Measurements from ENCODE around the gene CPNE2.

The CPNE2 gene

GRCh38 chr16:57147381-57148221 lies 55.2 kb downstream of the CPNE2 start:
- no peak for DNase-seq

- no peak for DNase-seq
Observed at GRCh38 chr16:57148481-57148880, 56.1 kb downstream of the CPNE2 start.

GRCh38 chr16:57149391-57149790 lies 57.0 kb downstream of the CPNE2 start:
- no peak for DNase-seq

- DNase-seq, result no peak
Observed at GRCh38 chr16:57150682-57151330, 58.4 kb downstream of the CPNE2 start.

- no peak for DNase-seq
Observed at GRCh38 chr16:57151369-57151768, 59.0 kb downstream of the CPNE2 start.

- DNase-seq, result no peak
Observed at GRCh38 chr16:57152096-57153093, 60.0 kb downstream of the CPNE2 start.

- DNase-seq, result no peak
Observed at GRCh38 chr16:57153841-57154240, 61.5 kb downstream of the CPNE2 start.

- no peak for DNase-seq
Observed at GRCh38 chr16:57155702-57156350, 63.4 kb downstream of the CPNE2 start.

- DNase-seq, result no peak
Observed at GRCh38 chr16:57156351-57156703, 63.9 kb downstream of the CPNE2 start.

- DNase-seq, result no peak
Observed at GRCh38 chr16:57157533-57157932, 65.2 kb downstream of the CPNE2 start.

- no peak for DNase-seq
Observed at GRCh38 chr16:57159447-57159846, 67.1 kb downstream of the CPNE2 start.

GRCh38 chr16:57163842-57164241 lies 71.5 kb downstream of the CPNE2 start:
- no peak for DNase-seq

- DNase-seq, result no peak
Observed at GRCh38 chr16:57165483-57165882, 73.1 kb downstream of the CPNE2 start.

- DNase-seq, result no peak
Observed at GRCh38 chr16:57165938-57166337, 73.6 kb downstream of the CPNE2 start.

- no peak for DNase-seq
Observed at GRCh38 chr16:57166451-57166850, 74.1 kb downstream of the CPNE2 start.

GRCh38 chr16:57166951-57167350 lies 74.6 kb downstream of the CPNE2 start:
- DNase-seq, result no peak

- no peak for DNase-seq
Observed at GRCh38 chr16:57167538-57167937, 75.2 kb downstream of the CPNE2 start.

GRCh38 chr16:57167953-57168352 lies 75.6 kb downstream of the CPNE2 start:
- no peak for DNase-seq

GRCh38 chr16:57169327-57169726 lies 76.9 kb downstream of the CPNE2 start:
- no peak for DNase-seq

- DNase-seq, result no peak
Observed at GRCh38 chr16:57172721-57173290, 80.4 kb downstream of the CPNE2 start.

- no peak for DNase-seq
Observed at GRCh38 chr16:57175896-57176295, 83.5 kb downstream of the CPNE2 start.

GRCh38 chr16:57178196-57178595 lies 85.8 kb downstream of the CPNE2 start:
- no peak for DNase-seq
